SH-SY5Y (cell line): ENCODE data around the gene OS9.

Experiments
- GATA2 ChIP-seq: IDR thresholded peaks from 2 replicates; pipeline ENCODE4 v1.6.1; 2011; ENCODE audit warnings: mild to moderate bottlenecking, low read depth, low read length
- GATA3 ChIP-seq: IDR thresholded peaks from 2 replicates; pipeline ENCODE4 v1.6.1; 2011; ENCODE audit warnings: low read depth, mild to moderate bottlenecking, low read length, moderate library complexity

GRCh38 chr12:57765698-57766463, 71.9 kb downstream of the OS9 start:
- TF ChIP-seq GATA2 (no peak), GATA3 (no peak)
